ENCODE results near the gene N4BP2. TPM values are rescaled to one million over a fixed set of nuclear protein-coding genes. Genes with fewer than 3 reads are reported as not detected.

N4BP2 gene
- total RNA-seq, 1 experiment from 2014 or later: 7.8 TPM

GRCh38 chr4:40168070-40168469 lies 111.4 kb downstream of the N4BP2 start:
- no peaks in the 10 kb centered on the region for H3K36me3 ChIP-seq (ENCODE audit: low read depth)
- no peaks in the 10 kb centered on the region for H3K4me1 ChIP-seq (replicated peaks; ENCODE audit: insufficient read depth)
- H3K27me3 ChIP-seq (ENCODE audit: insufficient read depth, low read depth): no peaks in the 10 kb centered on the region
- no peaks in the 10 kb centered on the region for H3K79me2 ChIP-seq (ENCODE audit: low read depth)
- H3K4me3 ChIP-seq: no peak overlapping the region
- TF ChIP-seq EZH2 (IDR thresholded peaks at IDR 0.05; ENCODE audit: low read depth) (no peak), CTCF (conservative IDR thresholded peaks at IDR 0.05) (no peak)
- no peaks in the 10 kb centered on the region for H3F3A ChIP-seq (ENCODE audit: insufficient read depth, low read depth)
- H3K9me2 ChIP-seq (ENCODE audit: insufficient read depth): no peaks in the 10 kb centered on the region; the same call in 1 of the 2 replicates
- CTCF ChIA-PET: interaction anchor here (0.6 kb wide), 1 partner anchor 1020 kb away, joined by 9 read pairs; no protein-coding TSS in a partner anchor
- no peak for DNase-seq
- no peaks in the 10 kb centered on the region for H3K9me3 ChIP-seq (ENCODE audit: insufficient read depth, low read depth)
- no TSS peak for BruUV-seq (replicated peaks)
- H3K4me2 ChIP-seq: no peak overlapping the region
- intact Hi-C loops (cut with micrococcal nuclease; ENCODE audit: unreplicated experiment): no loop called here
- no peak overlapping the region for H2AFZ ChIP-seq
- H4K20me1 ChIP-seq (ENCODE audit: insufficient read depth): no peaks in the 10 kb centered on the region
- H3K27ac ChIP-seq: no peak overlapping the region
- POLR2A ChIA-PET (ENCODE audit: unreplicated experiment): no interaction called here

- H4K20me1 ChIP-seq (ENCODE audit: insufficient read depth): no peaks in the 10 kb centered on the region
- intact Hi-C loops (cut with micrococcal nuclease; ENCODE audit: unreplicated experiment): no loop called here
- H2AFZ ChIP-seq: no peak overlapping the region
- BruUV-seq (replicated peaks): no TSS peak
- H3K4me2 ChIP-seq: no peak overlapping the region
- ChIA-PET CTCF (no interaction called here), POLR2A (ENCODE audit: unreplicated experiment) (no interaction called here)
- no peaks in the 10 kb centered on the region for H3K36me3 ChIP-seq (ENCODE audit: low read depth)
- no peak overlapping the region for H3K27ac ChIP-seq
- DNase-seq: no peak
- no peaks in the 10 kb centered on the region for H3K4me1 ChIP-seq (replicated peaks; ENCODE audit: insufficient read depth)
- H3K9me3 ChIP-seq (ENCODE audit: insufficient read depth, low read depth): no peaks in the 10 kb centered on the region
- no peaks in the 10 kb centered on the region for H3K27me3 ChIP-seq (ENCODE audit: insufficient read depth, low read depth)
- no peaks in the 10 kb centered on the region for H3F3A ChIP-seq (ENCODE audit: insufficient read depth, low read depth)
- H3K79me2 ChIP-seq (ENCODE audit: low read depth): no peaks in the 10 kb centered on the region
- no peak overlapping the region for H3K4me3 ChIP-seq
- H3K9me2 ChIP-seq (ENCODE audit: insufficient read depth): no peaks in the 10 kb centered on the region
- TF ChIP-seq CTCF (conservative IDR thresholded peaks at IDR 0.05) (no peak), EZH2 (IDR thresholded peaks at IDR 0.05; ENCODE audit: low read depth) (no peak)
Measured at GRCh38 chr4:40170588-40170987, 113.9 kb downstream of the N4BP2 start.

- Histone ChIP-seq H3K36me3 (ENCODE audit: low read depth) (no peaks in the 10 kb centered on the region), H4K20me1 (ENCODE audit: insufficient read depth) (no peaks in the 10 kb centered on the region), H3K27ac (no peak overlapping the region), H3K27me3 (ENCODE audit: insufficient read depth, low read depth) (no peaks in the 10 kb centered on the region), H3K9me3 (ENCODE audit: insufficient read depth, low read depth) (no peaks in the 10 kb centered on the region), H3K4me2 (no peak overlapping the region), H3K4me1 (replicated peaks; ENCODE audit: insufficient read depth) (no peaks in the 10 kb centered on the region), H3K4me3 (no peak overlapping the region), H3K9me2 (ENCODE audit: insufficient read depth) (no peaks in the 10 kb centered on the region), H3F3A (ENCODE audit: insufficient read depth, low read depth) (no peaks in the 10 kb centered on the region), H3K79me2 (ENCODE audit: low read depth) (no peaks in the 10 kb centered on the region), H2AFZ (no peak overlapping the region)
- intact Hi-C loops (cut with micrococcal nuclease; ENCODE audit: unreplicated experiment): no loop called here
- no peak for TF ChIP-seq CTCF (conservative IDR thresholded peaks at IDR 0.05)
- no peak for DNase-seq
- ChIA-PET CTCF (no interaction called here), POLR2A (ENCODE audit: unreplicated experiment) (no interaction called here)
- BruUV-seq (replicated peaks): no TSS peak
Measured at GRCh38 chr4:40173470-40173875, 116.8 kb downstream of the N4BP2 start.
